Loucy (cell line): ENCODE data around the gene PRCD.

Experiments used
- CTCF ChIP-seq: fragments of 200-600 bp; sonication (generic); conservative IDR thresholded peaks from 2 replicates; pipeline ENCODE4 v1.5.1; 2014; ENCODE audit warnings: mild to moderate bottlenecking, antibody characterized with exemption, low read length
- EZH2phosphoT487 ChIP-seq: fragments of 200-600 bp; IDR thresholded peaks from 2 replicates; pipeline ENCODE4 v1.6.1; 2018; ENCODE audit warnings: antibody characterized with exemption, mild to moderate bottlenecking, moderate library complexity, borderline replicate concordance

- no peak for TF ChIP-seq CTCF
- TF ChIP-seq EZH2phosphoT487 = no peak
These were observed 20.4 kb downstream of the PRCD start for GRCh38 chr17:76560036-76560876.
